Stimulated activated CD4-positive, alpha-beta T cell treated with anti-CD3 and anti-CD28 coated beads, Interleukin-12 subunit alpha, Interleukin-12 subunit beta, amount 100 ng/mL, for 4 hours (primary cell): ENCODE measurements around the gene RAB1B.
"Not testable (repeated sequence)": the region's sequence is repeated elsewhere in the genome, so short reads cannot be mapped to it uniquely, and the experiment has no call there.

Experiments
- DNase-seq: peaks from one replicate; pipeline ENCODE4 v3.0.0-alpha.2; 2020

Gene RAB1B

GRCh38 chr11:66239998-66240780 is 28.2 kb upstream of the RAB1B start:
- no peak for DNase-seq

- no peak for DNase-seq
Observed at GRCh38 chr11:66240781-66241136, 27.7 kb upstream of the RAB1B start.

- DNase-seq, result no peak
Observed at GRCh38 chr11:66242095-66242765, 26.2 kb upstream of the RAB1B start.

GRCh38 chr11:66243782-66244535 is 24.5 kb upstream of the RAB1B start:
- no peak for DNase-seq

GRCh38 chr11:66247295-66247694 is 21.1 kb upstream of the RAB1B start:
- DNase-seq, result no peak

- no peak for DNase-seq
Observed at GRCh38 chr11:66247801-66248200, 20.6 kb upstream of the RAB1B start.

GRCh38 chr11:66248903-66249302 is 19.5 kb upstream of the RAB1B start:
- DNase-seq, result no peak

GRCh38 chr11:66251809-66252208 is 16.6 kb upstream of the RAB1B start:
- no peak for DNase-seq

- not testable (repeated sequence) for DNase-seq
Observed at GRCh38 chr11:66253081-66253480, 15.4 kb upstream of the RAB1B start.

- no peak for DNase-seq
Observed at GRCh38 chr11:66258473-66258893, 10.0 kb upstream of the RAB1B start.

- DNase-seq, result no peak
Observed at GRCh38 chr11:66259225-66259624, 9.2 kb upstream of the RAB1B start.

GRCh38 chr11:66259956-66260355 is 8.5 kb upstream of the RAB1B start:
- no peak for DNase-seq

- no peak for DNase-seq
Observed at GRCh38 chr11:66261578-66261977, 6.9 kb upstream of the RAB1B start.

- no peak for DNase-seq
Observed at GRCh38 chr11:66262191-66262590, 6.2 kb upstream of the RAB1B start.

- DNase-seq, result no peak
Observed at GRCh38 chr11:66262696-66263095, 5.7 kb upstream of the RAB1B start.

GRCh38 chr11:66263231-66263630 is 5.2 kb upstream of the RAB1B start:
- no peak for DNase-seq

- no peak for DNase-seq
Observed at GRCh38 chr11:66263785-66264184, 4.7 kb upstream of the RAB1B start.

GRCh38 chr11:66264383-66264782 is 4.1 kb upstream of the RAB1B start:
- DNase-seq, result no peak

GRCh38 chr11:66264914-66265313 is 3.5 kb upstream of the RAB1B start:
- peak; percentile 42 for DNase-seq

GRCh38 chr11:66265531-66266377 is 2.7 kb upstream of the RAB1B start:
- no peak for DNase-seq

- DNase-seq, result no peak
Observed at GRCh38 chr11:66266378-66267038, 1.9 kb upstream of the RAB1B start.

- DNase-seq, result no peak
Observed at GRCh38 chr11:66267039-66267378, 1.4 kb upstream of the RAB1B start.
